ENCODE measurements around the gene PDE1A. TPM values are rescaled to one million over a fixed set of nuclear protein-coding genes. Genes with fewer than 3 reads are reported as not detected.

Gene PDE1A
- total and polyA plus RNA-seq, 2 of the 4 experiments (the other 2 are of a cell fraction) = 0.24 to 0.90 TPM

- peak overlapping the region; percentile 64; the same call in 1 of the 2 replicates for H3K18ac ChIP-seq (ENCODE audit: low read depth, low read length)
- H4K8ac ChIP-seq (ENCODE audit: low read depth in 2 of 2, low read length in 2 of 2) = no peak overlapping the region; a peak in 1 of 4 replicates
- H3K14ac ChIP-seq (replicated peaks; ENCODE audit: low read depth, low read length) = no peak overlapping the region
- H3K9ac ChIP-seq (ENCODE audit: low read depth, low read length) = no peak overlapping the region
- intact Hi-C loops (cut with micrococcal nuclease) (loop anchor here (5.0 kb wide), 1 partner anchor 344 kb away; no protein-coding TSS in a partner anchor), in situ Hi-C loops (cut with MboI; ENCODE audit: low sequenced_read_pairs) (no loop called here), dilution Hi-C loops (cut with HindIII; ENCODE audit: low sequenced_read_pairs, unreplicated experiment) (no loop called here)
- no peak overlapping the region for H3K4me2 ChIP-seq (ENCODE audit: low read depth, low read length)
- CTCF ChIA-PET = no interaction called here
- H2BK20ac ChIP-seq (ENCODE audit: low read depth, low read length) = peak overlapping the region; percentile 73
- H4K5ac ChIP-seq (ENCODE audit: low read depth, low read length) = peak overlapping the region; percentile 63; the same call in 1 of the 2 replicates
- no peak overlapping the region for H3K27ac ChIP-seq (ENCODE audit: insufficient read depth, low read length)
- DNase-seq (no peak), ATAC-seq (ENCODE audit: low read depth) (no peak)
- H3K36me3 ChIP-seq (ENCODE audit: control insufficient read depth, insufficient read depth, low read length) = no peaks in the 10 kb centered on the region
- H3K4me3 ChIP-seq (ENCODE audit: insufficient read depth, low read depth, low read length) = no peak overlapping the region
- no peak overlapping the region for H4K91ac ChIP-seq (ENCODE audit: insufficient read depth, low read depth, low read length)
- no peak overlapping the region for H2AFZ ChIP-seq (replicated peaks; ENCODE audit: low read length, poor library complexity)
- no peaks in the 10 kb centered on the region for H3K9me1 ChIP-seq (ENCODE audit: insufficient read depth, low read length)
- H2AK5ac ChIP-seq (ENCODE audit: low read depth, low read length) = no peak overlapping the region
- no peak overlapping the region for H2AK9ac ChIP-seq (replicated peaks; ENCODE audit: low read depth, low read length, poor library complexity)
- no TSS peak for BruUV-seq (replicated peaks)
- peaks cover 2% of the 10 kb centered on the region; the same call in 1 of the 2 replicates for H3K4me1 ChIP-seq (ENCODE audit: control insufficient read depth, insufficient read depth, low read length)
- no CpG with 5 or more reads among the region's 2 CpGs for whole genome bisulfite sequencing, 2 experiments (ENCODE audit: extremely low coverage in 2 of 2, insufficient read length in 1 of 2)
- H2BK15ac ChIP-seq (ENCODE audit: low read depth, low read length) = no peak overlapping the region; the same call in 2 of the 3 replicates
- H3K23ac ChIP-seq (ENCODE audit: low read depth, low read length) = no peak overlapping the region
- no peak overlapping the region for H3K56ac ChIP-seq (ENCODE audit: extremely low read depth, insufficient read depth, low read length)
- no peak overlapping the region for H3K4ac ChIP-seq (ENCODE audit: low read depth, low read length)
- H2BK120ac ChIP-seq (ENCODE audit: low read depth, low read length) = peak overlapping the region; percentile 51
- TF ChIP-seq BHLHE40 (IDR thresholded peaks at IDR 0.05; ENCODE audit: low read depth, low read length) (no peak), MAZ (IDR thresholded peaks at IDR 0.05; ENCODE audit: borderline replicate concordance, low read depth, low read length) (no peak), FOS (IDR thresholded peaks at IDR 0.05; ENCODE audit: low read depth, low read length) (no peak), CTCF (conservative IDR thresholded peaks at IDR 0.05; ENCODE audit: low read depth, low read length) (no peak), MAFK (IDR thresholded peaks at IDR 0.05; ENCODE audit: low read depth, low read length) (no peak), MXI1 (IDR thresholded peaks at IDR 0.05; ENCODE audit: borderline replicate concordance, low read depth, low read length) (no peak), USF2 (IDR thresholded peaks at IDR 0.05; ENCODE audit: low read depth, low read length) (no peak), POLR2A (IDR thresholded peaks at IDR 0.05; ENCODE audit: low read depth, low read length) (no peak), NFE2L2 (IDR thresholded peaks at IDR 0.05; ENCODE audit: low read depth, low read length) (no peak), RAD21 (IDR thresholded peaks at IDR 0.05; ENCODE audit: low read length) (no peak), RCOR1 (IDR thresholded peaks at IDR 0.05; ENCODE audit: insufficient replicate concordance, low read length) (no peak), RFX5 (IDR thresholded peaks at IDR 0.05; ENCODE audit: low read depth, low read length) (no peak), SMC3 (IDR thresholded peaks at IDR 0.05; ENCODE audit: low read depth, low read length) (no peak), CEBPB (IDR thresholded peaks at IDR 0.05; ENCODE audit: low read depth, low read length) (no peak), ELK1 (IDR thresholded peaks at IDR 0.05; ENCODE audit: borderline replicate concordance, low read depth, low read length) (no peak), CHD1 (IDR thresholded peaks at IDR 0.05; ENCODE audit: low read depth, low read length) (no peak)
- no peaks in the 10 kb centered on the region for H3K9me3 ChIP-seq (ENCODE audit: control insufficient read depth, insufficient read depth, low read length)
- no peaks in the 10 kb centered on the region for H3K27me3 ChIP-seq (ENCODE audit: control insufficient read depth, insufficient read depth, low read length)
- no peaks in the 10 kb centered on the region for H4K20me1 ChIP-seq (ENCODE audit: insufficient read depth, low read length)
- no peaks in the 10 kb centered on the region for H3K79me1 ChIP-seq (ENCODE audit: low read depth in 1 of 2, low read length in 2 of 2)
- peak overlapping the region; percentile 52 for H2BK5ac ChIP-seq (ENCODE audit: low read depth, low read length, poor library complexity, severe bottlenecking)
- POLR2A ChIA-PET (ENCODE audit: unreplicated experiment) = interaction anchor here (0.6 kb wide), 1 partner anchor 604 kb away, joined by 11 read pairs; no protein-coding TSS in a partner anchor
Measured at GRCh38 chr2:182302972-182303371, 123.9 kb downstream of the PDE1A start.
